Measurements from ENCODE around the gene GRB10.
"Not testable (repeated sequence)": the region's sequence is repeated elsewhere in the genome, so short reads cannot be mapped to it uniquely, and the experiment has no call there.

Gene GRB10

DNA sequence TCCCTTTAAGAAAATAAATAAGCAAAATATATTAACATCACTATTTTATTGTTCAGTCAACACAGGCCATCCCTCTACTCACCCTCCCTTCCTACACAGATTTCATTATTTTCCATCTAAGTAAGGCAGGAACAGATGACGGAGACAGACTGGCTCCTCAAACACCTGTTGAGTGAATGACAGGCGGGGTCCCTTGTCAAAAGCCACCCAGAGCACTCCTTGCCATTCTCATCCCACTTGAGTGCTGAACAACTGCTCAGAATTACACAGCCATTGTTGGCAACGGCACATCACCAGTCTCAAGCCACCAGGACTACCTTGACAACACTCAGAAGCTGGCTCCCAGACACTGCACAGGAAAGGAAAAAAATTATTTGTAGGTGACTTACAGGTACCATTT lies 3.3 kb downstream of the GRB10 start:
- no CpG with 5 or more reads among the region's 3 CpGs for WGBS (ENCODE audit: insufficient coverage, insufficient read length)
- DNase-seq (ENCODE audit: low read depth, low spot score) = no peak
- no peaks in the 10 kb centered on the region for H3K36me3 ChIP-seq (ENCODE audit: control insufficient read depth, insufficient read depth, low read length)
- H3K9me3 ChIP-seq (ENCODE audit: control insufficient read depth, insufficient read depth, low read length) = no peaks in the 10 kb centered on the region
- H3K27ac ChIP-seq (ENCODE audit: low read length) = no peak overlapping the region
- H3K27me3 ChIP-seq (ENCODE audit: control insufficient read depth, insufficient read depth, low read length) = no peaks in the 10 kb centered on the region
- H3K4me3 ChIP-seq (ENCODE audit: low read length) = no peak overlapping the region
- peaks cover 9% of the 10 kb centered on the region for H3K4me1 ChIP-seq (ENCODE audit: control insufficient read depth, insufficient read depth, low read length)

- H3K4me3 ChIP-seq (ENCODE audit: low read length) = no peak overlapping the region
- no peak overlapping the region for H3K27ac ChIP-seq (ENCODE audit: low read length)
- peaks cover 5% of the 10 kb centered on the region; the same call in 1 of the 2 replicates for H3K4me1 ChIP-seq (ENCODE audit: control insufficient read depth, insufficient read depth, low read length)
- no peak for DNase-seq (ENCODE audit: low read depth, low spot score)
- no peaks in the 10 kb centered on the region for H3K36me3 ChIP-seq (ENCODE audit: control insufficient read depth, insufficient read depth, low read length)
- H3K9me3 ChIP-seq (ENCODE audit: control insufficient read depth, insufficient read depth, low read length) = no peaks in the 10 kb centered on the region
- no peaks in the 10 kb centered on the region for H3K27me3 ChIP-seq (ENCODE audit: control insufficient read depth, insufficient read depth, low read length)
These were observed 4.5 kb downstream of the GRB10 start for GRCh38 chr7:50778189-50778588.

DNA sequence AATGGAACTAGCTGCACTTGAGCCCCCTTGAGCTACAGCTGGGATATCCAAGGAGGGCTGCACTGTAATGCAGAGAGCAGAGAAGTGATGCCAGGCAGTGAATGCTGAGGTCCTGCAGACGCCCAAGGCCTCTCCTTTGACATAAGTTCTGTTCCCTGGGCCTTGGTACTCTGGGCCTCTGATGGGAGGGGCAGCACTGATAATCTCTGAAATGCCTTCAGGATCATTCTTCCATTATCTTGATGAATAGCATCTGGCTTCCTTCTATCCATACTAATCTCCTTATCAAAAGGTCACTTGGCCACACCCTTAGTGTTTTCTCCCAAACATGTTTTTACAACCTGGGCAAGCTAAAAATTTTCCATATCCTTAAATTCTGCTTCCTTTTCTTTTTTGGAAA lies 6.9 kb downstream of the GRB10 start:
- no peaks in the 10 kb centered on the region for H3K9me3 ChIP-seq (ENCODE audit: control insufficient read depth, insufficient read depth, low read length)
- no peak overlapping the region for H3K4me3 ChIP-seq (ENCODE audit: low read length)
- no peak overlapping the region for H3K27ac ChIP-seq (ENCODE audit: low read length)
- H3K4me1 ChIP-seq (ENCODE audit: control insufficient read depth, insufficient read depth, low read length) = no peaks in the 10 kb centered on the region; the same call in 1 of the 2 replicates
- no CpG with 5 or more reads among the region's 1 CpG for WGBS (ENCODE audit: insufficient coverage, insufficient read length)
- H3K27me3 ChIP-seq (ENCODE audit: control insufficient read depth, insufficient read depth, low read length) = no peaks in the 10 kb centered on the region
- DNase-seq (ENCODE audit: low read depth, low spot score) = no peak
- no peaks in the 10 kb centered on the region for H3K36me3 ChIP-seq (ENCODE audit: control insufficient read depth, insufficient read depth, low read length)

- WGBS (ENCODE audit: insufficient coverage, insufficient read length) = no CpG with 5 or more reads among the region's 3 CpGs
- Histone ChIP-seq H3K36me3 (ENCODE audit: control insufficient read depth, insufficient read depth, low read length) (no peaks in the 10 kb centered on the region), H3K4me1 (ENCODE audit: control insufficient read depth, insufficient read depth, low read length) (peaks cover 2% of the 10 kb centered on the region; the same call in 1 of the 2 replicates), H3K27me3 (ENCODE audit: control insufficient read depth, insufficient read depth, low read length) (no peaks in the 10 kb centered on the region), H3K27ac (ENCODE audit: low read length) (no peak overlapping the region), H3K4me3 (ENCODE audit: low read length) (no peak overlapping the region), H3K9me3 (ENCODE audit: control insufficient read depth, insufficient read depth, low read length) (no peaks in the 10 kb centered on the region)
- no peak for DNase-seq (ENCODE audit: low read depth, low spot score)
These were observed 7.5 kb downstream of the GRB10 start for GRCh38 chr7:50775231-50775630.

GRCh38 chr7:50774319-50774718 lies 8.4 kb downstream of the GRB10 start:
- no CpG with 5 or more reads among the region's 1 CpG for WGBS (ENCODE audit: insufficient coverage, insufficient read length)
- Histone ChIP-seq H3K27ac (ENCODE audit: low read length) (no peak overlapping the region), H3K4me1 (ENCODE audit: control insufficient read depth, insufficient read depth, low read length) (peaks cover 7% of the 10 kb centered on the region; the same call in 1 of the 2 replicates), H3K36me3 (ENCODE audit: control insufficient read depth, insufficient read depth, low read length) (no peaks in the 10 kb centered on the region), H3K9me3 (ENCODE audit: control insufficient read depth, insufficient read depth, low read length) (no peaks in the 10 kb centered on the region), H3K27me3 (ENCODE audit: control insufficient read depth, insufficient read depth, low read length) (no peaks in the 10 kb centered on the region), H3K4me3 (ENCODE audit: low read length) (no peak overlapping the region)
- DNase-seq (ENCODE audit: low read depth, low spot score) = no peak

- not testable (repeated sequence) for H3K4me3 ChIP-seq (ENCODE audit: low read length); DNase-seq (ENCODE audit: low read depth, low spot score); H3K9me3 ChIP-seq (ENCODE audit: control insufficient read depth, insufficient read depth, low read length); H3K27me3 ChIP-seq (ENCODE audit: control insufficient read depth, insufficient read depth, low read length); H3K27ac ChIP-seq (ENCODE audit: low read length); H3K36me3 ChIP-seq (ENCODE audit: control insufficient read depth, insufficient read depth, low read length)
- peaks cover 12% of the 10 kb centered on the region for H3K4me1 ChIP-seq (ENCODE audit: control insufficient read depth, insufficient read depth, low read length)
- WGBS (ENCODE audit: insufficient coverage, insufficient read length) = no CpG with 5 or more reads among the region's 4 CpGs
These were observed 9.6 kb downstream of the GRB10 start for GRCh38 chr7:50773071-50773470.

GRCh38 chr7:50771120-50772002 lies 11.3 kb downstream of the GRB10 start:
- Histone ChIP-seq H3K4me3 (ENCODE audit: low read length) (no peak overlapping the region), H3K9me3 (ENCODE audit: control insufficient read depth, insufficient read depth, low read length) (no peaks in the 10 kb centered on the region), H3K36me3 (ENCODE audit: control insufficient read depth, insufficient read depth, low read length) (no peaks in the 10 kb centered on the region), H3K4me1 (ENCODE audit: control insufficient read depth, insufficient read depth, low read length) (peaks cover 13% of the 10 kb centered on the region), H3K27ac (ENCODE audit: low read length) (no peak overlapping the region), H3K27me3 (ENCODE audit: control insufficient read depth, insufficient read depth, low read length) (no peaks in the 10 kb centered on the region)
- WGBS (ENCODE audit: insufficient coverage, insufficient read length) = no CpG with 5 or more reads among the region's 9 CpGs
- no peak for DNase-seq (ENCODE audit: low read depth, low spot score)

GRCh38 chr7:50768485-50769474 lies 13.9 kb downstream of the GRB10 start:
- Histone ChIP-seq H3K9me3 (ENCODE audit: control insufficient read depth, insufficient read depth, low read length) (no peaks in the 10 kb centered on the region), H3K27ac (ENCODE audit: low read length) (no peak overlapping the region), H3K4me1 (ENCODE audit: control insufficient read depth, insufficient read depth, low read length) (peaks cover 13% of the 10 kb centered on the region), H3K36me3 (ENCODE audit: control insufficient read depth, insufficient read depth, low read length) (no peaks in the 10 kb centered on the region), H3K27me3 (ENCODE audit: control insufficient read depth, insufficient read depth, low read length) (no peaks in the 10 kb centered on the region), H3K4me3 (ENCODE audit: low read length) (no peak overlapping the region)
- WGBS (ENCODE audit: insufficient coverage, insufficient read length) = 100% methylated on average over 2 of the region's 10 CpGs
- no peak for DNase-seq (ENCODE audit: low read depth, low spot score)

- Histone ChIP-seq H3K36me3 (ENCODE audit: control insufficient read depth, insufficient read depth, low read length) (no peaks in the 10 kb centered on the region), H3K9me3 (ENCODE audit: control insufficient read depth, insufficient read depth, low read length) (no peaks in the 10 kb centered on the region), H3K4me1 (ENCODE audit: control insufficient read depth, insufficient read depth, low read length) (peaks cover 13% of the 10 kb centered on the region), H3K27me3 (ENCODE audit: control insufficient read depth, insufficient read depth, low read length) (no peaks in the 10 kb centered on the region), H3K4me3 (ENCODE audit: low read length) (no peak overlapping the region), H3K27ac (ENCODE audit: low read length) (no peak overlapping the region)
- WGBS (ENCODE audit: insufficient coverage, insufficient read length) = no CpG with 5 or more reads among the region's 2 CpGs
- no peak for DNase-seq (ENCODE audit: low read depth, low spot score)
These were observed 15.9 kb downstream of the GRB10 start for GRCh38 chr7:50766849-50767207.

GRCh38 chr7:50766106-50766848 lies 16.4 kb downstream of the GRB10 start:
- H3K27me3 ChIP-seq (ENCODE audit: control insufficient read depth, insufficient read depth, low read length) = no peaks in the 10 kb centered on the region
- no peak for DNase-seq (ENCODE audit: low read depth, low spot score)
- H3K9me3 ChIP-seq (ENCODE audit: control insufficient read depth, insufficient read depth, low read length) = no peaks in the 10 kb centered on the region
- no peak overlapping the region for H3K27ac ChIP-seq (ENCODE audit: low read length)
- H3K4me3 ChIP-seq (ENCODE audit: low read length) = no peak overlapping the region
- 100% methylated on average over 4 of the region's 5 CpGs for WGBS (ENCODE audit: insufficient coverage, insufficient read length)
- no peaks in the 10 kb centered on the region for H3K36me3 ChIP-seq (ENCODE audit: control insufficient read depth, insufficient read depth, low read length)
- peaks cover 15% of the 10 kb centered on the region for H3K4me1 ChIP-seq (ENCODE audit: control insufficient read depth, insufficient read depth, low read length)

Measured in iPS DF 6.9 (cell line).